Uterus (tissue), 2 donors: ENCODE measurements around the gene UCHL3.

Experiments
- POLR2A ChIP-seq, 2 donors: fragments of 450-650 bp; IDR thresholded peaks; one replicate each; pipeline ENCODE4 v1.6.1; 2016; ENCODE audit warnings: antibody characterized with exemption in 2 of 2, mild to moderate bottlenecking in 1 of 2, moderate library complexity in 1 of 2
- TF ChIP-seq, protein P1 (sequence below), 4 experiments: fragments of 200-600 bp in 2 of 4; fragments of 450-650 bp in 2 of 4; sonication (generic) in 2 of 4; IDR thresholded peaks; one replicate each; pipeline ENCODE4 v1.5.1; 2016 to 2019; ENCODE audit warnings: antibody characterized with exemption in 4 of 4, mild to moderate bottlenecking in 2 of 4, moderate library complexity in 1 of 4

DNA sequence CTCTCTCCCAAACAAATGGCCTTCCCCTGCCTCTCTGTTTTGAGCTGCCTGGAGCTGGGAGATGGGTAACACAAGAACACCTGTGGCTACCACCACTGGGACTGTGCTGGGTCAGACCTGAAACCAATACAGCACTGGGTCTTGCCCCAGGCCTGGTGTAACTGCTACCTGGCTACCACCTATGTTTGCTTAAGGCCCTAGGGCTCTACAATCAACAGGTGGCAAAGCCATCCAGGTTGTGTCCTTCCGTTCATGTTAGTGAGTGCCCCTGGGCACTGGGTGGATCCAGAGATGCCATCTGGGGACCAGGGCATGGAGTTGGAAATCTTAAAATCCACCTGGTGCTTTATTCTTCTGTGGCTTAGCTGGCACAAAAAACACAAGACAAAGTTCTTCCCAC, 67.6 kb downstream of the UCHL3 start:
- TF ChIP-seq, protein P1, sequence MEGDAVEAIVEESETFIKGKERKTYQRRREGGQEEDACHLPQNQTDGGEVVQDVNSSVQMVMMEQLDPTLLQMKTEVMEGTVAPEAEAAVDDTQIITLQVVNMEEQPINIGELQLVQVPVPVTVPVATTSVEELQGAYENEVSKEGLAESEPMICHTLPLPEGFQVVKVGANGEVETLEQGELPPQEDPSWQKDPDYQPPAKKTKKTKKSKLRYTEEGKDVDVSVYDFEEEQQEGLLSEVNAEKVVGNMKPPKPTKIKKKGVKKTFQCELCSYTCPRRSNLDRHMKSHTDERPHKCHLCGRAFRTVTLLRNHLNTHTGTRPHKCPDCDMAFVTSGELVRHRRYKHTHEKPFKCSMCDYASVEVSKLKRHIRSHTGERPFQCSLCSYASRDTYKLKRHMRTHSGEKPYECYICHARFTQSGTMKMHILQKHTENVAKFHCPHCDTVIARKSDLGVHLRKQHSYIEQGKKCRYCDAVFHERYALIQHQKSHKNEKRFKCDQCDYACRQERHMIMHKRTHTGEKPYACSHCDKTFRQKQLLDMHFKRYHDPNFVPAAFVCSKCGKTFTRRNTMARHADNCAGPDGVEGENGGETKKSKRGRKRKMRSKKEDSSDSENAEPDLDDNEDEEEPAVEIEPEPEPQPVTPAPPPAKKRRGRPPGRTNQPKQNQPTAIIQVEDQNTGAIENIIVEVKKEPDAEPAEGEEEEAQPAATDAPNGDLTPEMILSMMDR (IDR thresholded peaks at IDR 0.05) = no peak
- no peak for TF ChIP-seq POLR2A (IDR thresholded peaks at IDR 0.05)
